ENCODE data around the gene VASP.

VASP gene

DNA sequence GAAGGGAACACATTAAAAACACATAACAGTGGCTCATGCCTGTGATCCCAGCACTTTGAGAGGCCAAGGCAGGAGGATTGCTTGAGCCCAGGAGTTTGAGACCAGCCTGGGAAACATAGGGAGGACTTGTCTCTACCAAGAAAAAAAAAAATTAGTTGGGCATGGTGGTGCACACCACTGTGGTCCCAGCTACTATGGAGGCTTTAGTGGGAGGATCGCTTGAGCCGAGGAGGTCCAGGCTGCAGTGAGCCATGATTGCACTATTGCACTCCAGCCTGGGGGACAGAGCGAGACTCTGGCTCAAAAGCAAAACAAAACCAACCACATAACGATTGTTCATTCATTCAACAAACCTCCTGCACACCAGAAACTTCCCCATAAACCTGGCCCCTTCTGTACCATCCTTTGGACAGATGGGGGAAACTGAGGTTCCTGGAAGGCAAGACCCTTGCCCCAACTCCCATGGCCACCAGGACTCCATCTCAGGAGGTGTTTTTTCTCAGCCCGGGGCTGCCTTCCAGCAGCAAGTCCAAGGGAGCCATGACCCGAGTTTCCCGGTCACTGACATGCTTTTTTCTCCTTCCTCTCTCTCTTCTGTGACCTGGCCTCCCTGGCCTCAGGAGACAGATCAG is 35.2 kb upstream of the VASP start:
- Histone ChIP-seq H3K4me3 (ENCODE audit: low read depth, low read length) (no peak overlapping the region), H3K27me3 (ENCODE audit: insufficient read depth, low read depth, severe bottlenecking) (no peaks in the 10 kb centered on the region), H3K36me3 (no peaks in the 10 kb centered on the region), H3K27ac (no peak overlapping the region), H3K9me3 (ENCODE audit: severe bottlenecking) (no peaks in the 10 kb centered on the region)
- TF ChIP-seq, protein P1, sequence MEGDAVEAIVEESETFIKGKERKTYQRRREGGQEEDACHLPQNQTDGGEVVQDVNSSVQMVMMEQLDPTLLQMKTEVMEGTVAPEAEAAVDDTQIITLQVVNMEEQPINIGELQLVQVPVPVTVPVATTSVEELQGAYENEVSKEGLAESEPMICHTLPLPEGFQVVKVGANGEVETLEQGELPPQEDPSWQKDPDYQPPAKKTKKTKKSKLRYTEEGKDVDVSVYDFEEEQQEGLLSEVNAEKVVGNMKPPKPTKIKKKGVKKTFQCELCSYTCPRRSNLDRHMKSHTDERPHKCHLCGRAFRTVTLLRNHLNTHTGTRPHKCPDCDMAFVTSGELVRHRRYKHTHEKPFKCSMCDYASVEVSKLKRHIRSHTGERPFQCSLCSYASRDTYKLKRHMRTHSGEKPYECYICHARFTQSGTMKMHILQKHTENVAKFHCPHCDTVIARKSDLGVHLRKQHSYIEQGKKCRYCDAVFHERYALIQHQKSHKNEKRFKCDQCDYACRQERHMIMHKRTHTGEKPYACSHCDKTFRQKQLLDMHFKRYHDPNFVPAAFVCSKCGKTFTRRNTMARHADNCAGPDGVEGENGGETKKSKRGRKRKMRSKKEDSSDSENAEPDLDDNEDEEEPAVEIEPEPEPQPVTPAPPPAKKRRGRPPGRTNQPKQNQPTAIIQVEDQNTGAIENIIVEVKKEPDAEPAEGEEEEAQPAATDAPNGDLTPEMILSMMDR (IDR thresholded peaks at IDR 0.05; ENCODE audit: low read depth, low read length), result no peak
- no peak for DNase-seq

DNA sequence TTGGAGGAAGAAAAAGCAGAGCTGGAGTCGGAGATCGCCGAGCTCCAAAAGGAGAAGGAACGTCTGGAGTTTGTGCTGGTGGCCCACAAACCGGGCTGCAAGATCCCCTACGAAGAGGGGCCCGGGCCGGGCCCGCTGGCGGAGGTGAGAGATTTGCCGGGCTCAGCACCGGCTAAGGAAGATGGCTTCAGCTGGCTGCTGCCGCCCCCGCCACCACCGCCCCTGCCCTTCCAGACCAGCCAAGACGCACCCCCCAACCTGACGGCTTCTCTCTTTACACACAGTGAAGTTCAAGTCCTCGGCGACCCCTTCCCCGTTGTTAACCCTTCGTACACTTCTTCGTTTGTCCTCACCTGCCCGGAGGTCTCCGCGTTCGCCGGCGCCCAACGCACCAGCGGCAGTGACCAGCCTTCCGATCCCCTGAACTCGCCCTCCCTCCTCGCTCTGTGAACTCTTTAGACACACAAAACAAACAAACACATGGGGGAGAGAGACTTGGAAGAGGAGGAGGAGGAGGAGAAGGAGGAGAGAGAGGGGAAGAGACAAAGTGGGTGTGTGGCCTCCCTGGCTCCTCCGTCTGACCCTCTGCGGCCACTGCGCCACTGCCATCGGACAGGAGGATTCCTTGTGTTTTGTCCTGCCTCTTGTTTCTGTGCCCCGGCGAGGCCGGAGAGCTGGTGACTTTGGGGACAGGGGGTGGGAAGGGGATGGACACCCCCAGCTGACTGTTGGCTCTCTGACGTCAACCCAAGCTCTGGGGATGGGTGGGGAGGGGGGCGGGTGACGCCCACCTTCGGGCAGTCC is 34.5 kb upstream of the VASP start:
- TF ChIP-seq, protein P1 (IDR thresholded peaks at IDR 0.05; ENCODE audit: low read depth, low read length), result no peak
- Histone ChIP-seq H3K4me3 (ENCODE audit: low read depth, low read length) (no peak overlapping the region), H3K27me3 (ENCODE audit: insufficient read depth, low read depth, severe bottlenecking) (no peaks in the 10 kb centered on the region), H3K36me3 (no peaks in the 10 kb centered on the region), H3K27ac (no peak overlapping the region), H3K9me3 (ENCODE audit: severe bottlenecking) (no peaks in the 10 kb centered on the region)
- no peak for DNase-seq

DNA sequence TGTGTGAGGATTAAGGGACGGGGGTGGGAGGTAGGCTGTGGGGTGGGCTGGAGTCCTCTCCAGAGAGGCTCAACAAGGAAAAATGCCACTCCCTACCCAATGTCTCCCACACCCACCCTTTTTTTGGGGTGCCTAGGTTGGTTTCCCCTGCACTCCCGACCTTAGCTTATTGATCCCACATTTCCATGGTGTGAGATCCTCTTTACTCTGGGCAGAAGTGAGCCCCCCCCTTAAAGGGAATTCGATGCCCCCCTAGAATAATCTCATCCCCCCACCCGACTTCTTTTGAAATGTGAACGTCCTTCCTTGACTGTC is 34.0 kb upstream of the VASP start:
- no peaks in the 10 kb centered on the region for H3K27me3 ChIP-seq (ENCODE audit: insufficient read depth, low read depth, severe bottlenecking)
- TF ChIP-seq, protein P1 (IDR thresholded peaks at IDR 0.05; ENCODE audit: low read depth, low read length), result no peak
- no peak overlapping the region for H3K27ac ChIP-seq
- no peaks in the 10 kb centered on the region for H3K9me3 ChIP-seq (ENCODE audit: severe bottlenecking)
- no peaks in the 10 kb centered on the region for H3K36me3 ChIP-seq
- DNase-seq, result no peak
- no peak overlapping the region for H3K4me3 ChIP-seq (ENCODE audit: low read depth, low read length)

DNA sequence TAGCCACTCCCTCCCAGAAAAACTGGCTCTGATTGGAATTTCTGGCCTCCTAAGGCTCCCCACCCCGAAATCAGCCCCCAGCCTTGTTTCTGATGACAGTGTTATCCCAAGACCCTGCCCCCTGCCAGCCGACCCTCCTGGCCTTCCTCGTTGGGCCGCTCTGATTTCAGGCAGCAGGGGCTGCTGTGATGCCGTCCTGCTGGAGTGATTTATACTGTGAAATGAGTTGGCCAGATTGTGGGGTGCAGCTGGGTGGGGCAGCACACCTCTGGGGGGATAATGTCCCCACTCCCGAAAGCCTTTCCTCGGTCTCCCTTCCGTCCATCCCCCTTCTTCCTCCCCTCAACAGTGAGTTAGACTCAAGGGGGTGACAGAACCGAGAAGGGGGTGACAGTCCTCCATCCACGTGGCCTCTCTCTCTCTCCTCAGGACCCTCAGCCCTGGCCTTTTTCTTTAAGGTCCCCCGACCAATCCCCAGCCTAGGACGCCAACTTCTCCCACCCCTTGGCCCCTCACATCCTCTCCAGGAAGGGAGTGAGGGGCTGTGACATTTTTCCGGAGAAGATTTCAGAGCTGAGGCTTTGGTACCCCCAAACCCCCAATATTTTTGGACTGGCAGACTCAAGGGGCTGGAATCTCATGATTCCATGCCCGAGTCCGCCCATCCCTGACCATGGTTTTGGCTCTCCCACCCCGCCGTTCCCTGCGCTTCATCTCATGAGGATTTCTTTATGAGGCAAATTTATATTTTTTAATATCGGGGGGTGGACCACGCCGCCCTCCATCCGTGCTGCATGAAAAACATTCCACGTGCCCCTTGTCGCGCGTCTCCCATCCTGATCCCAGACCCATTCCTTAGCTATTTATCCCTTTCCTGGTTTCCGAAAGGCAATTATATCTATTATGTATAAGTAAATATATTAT is 33.3 kb upstream of the VASP start:
- no peaks in the 10 kb centered on the region for H3K27me3 ChIP-seq (ENCODE audit: insufficient read depth, low read depth, severe bottlenecking)
- DNase-seq, result no peak

More for the DNA sequence above, 33.3 kb upstream of the VASP start:
- Histone ChIP-seq H3K36me3 (no peaks in the 10 kb centered on the region; the same call in 1 of the 2 replicates), H3K4me3 (ENCODE audit: low read depth, low read length) (no peak overlapping the region), H3K9me3 (ENCODE audit: severe bottlenecking) (no peaks in the 10 kb centered on the region), H3K27ac (no peak overlapping the region)
- TF ChIP-seq, protein P1 (IDR thresholded peaks at IDR 0.05; ENCODE audit: low read depth, low read length), result no peak

Data from WERI-Rb-1 (cell line).